ENCODE results near the gene INPP4A. TPM values are rescaled to one million over a fixed set of nuclear protein-coding genes. Genes with fewer than 3 reads are reported as not detected.
A peak's percentile ranks its signal among the peaks of the same experiment; 100 is the strongest.

Gene INPP4A
- total RNA-seq, 1 donor = 26.8 TPM

DNA sequence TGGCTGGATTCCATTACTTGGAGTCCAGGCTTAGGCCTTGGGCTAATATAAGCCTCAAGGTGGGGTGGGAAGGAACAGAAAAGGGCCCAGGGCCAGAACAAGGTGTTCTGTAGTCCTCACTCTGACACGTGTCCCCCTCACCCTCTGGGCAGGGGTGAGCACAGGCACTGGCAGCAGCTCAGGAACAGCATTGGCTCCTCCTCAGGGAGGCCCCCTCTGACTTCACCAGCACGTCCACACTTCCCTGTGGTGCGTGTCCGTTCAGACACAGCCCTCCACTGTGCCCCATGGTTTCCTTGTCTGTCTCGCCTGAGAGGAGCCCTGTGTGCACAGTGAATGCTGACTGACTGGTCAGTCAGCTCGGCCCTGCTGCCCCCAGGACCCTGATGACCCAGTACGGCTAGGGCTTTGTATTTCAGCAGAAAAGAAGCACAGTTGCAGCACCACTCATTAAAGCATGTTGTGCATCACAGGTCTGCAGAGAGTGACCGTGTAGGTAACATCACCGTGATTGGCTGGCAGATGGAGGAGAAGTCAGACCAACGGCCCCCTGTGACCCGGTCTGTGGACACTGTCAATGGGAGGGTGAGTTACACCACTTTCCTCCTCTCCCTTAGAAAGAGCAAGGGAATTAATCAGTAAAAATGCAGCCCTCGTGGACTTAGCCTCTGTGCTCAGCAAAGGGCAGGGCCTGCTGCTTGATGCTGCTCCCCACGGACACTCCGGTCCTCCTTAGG is 92.9 kb downstream of the INPP4A start:
- no peak for DNase-seq (ENCODE audit: low read depth)
- TF ChIP-seq, protein P1, sequence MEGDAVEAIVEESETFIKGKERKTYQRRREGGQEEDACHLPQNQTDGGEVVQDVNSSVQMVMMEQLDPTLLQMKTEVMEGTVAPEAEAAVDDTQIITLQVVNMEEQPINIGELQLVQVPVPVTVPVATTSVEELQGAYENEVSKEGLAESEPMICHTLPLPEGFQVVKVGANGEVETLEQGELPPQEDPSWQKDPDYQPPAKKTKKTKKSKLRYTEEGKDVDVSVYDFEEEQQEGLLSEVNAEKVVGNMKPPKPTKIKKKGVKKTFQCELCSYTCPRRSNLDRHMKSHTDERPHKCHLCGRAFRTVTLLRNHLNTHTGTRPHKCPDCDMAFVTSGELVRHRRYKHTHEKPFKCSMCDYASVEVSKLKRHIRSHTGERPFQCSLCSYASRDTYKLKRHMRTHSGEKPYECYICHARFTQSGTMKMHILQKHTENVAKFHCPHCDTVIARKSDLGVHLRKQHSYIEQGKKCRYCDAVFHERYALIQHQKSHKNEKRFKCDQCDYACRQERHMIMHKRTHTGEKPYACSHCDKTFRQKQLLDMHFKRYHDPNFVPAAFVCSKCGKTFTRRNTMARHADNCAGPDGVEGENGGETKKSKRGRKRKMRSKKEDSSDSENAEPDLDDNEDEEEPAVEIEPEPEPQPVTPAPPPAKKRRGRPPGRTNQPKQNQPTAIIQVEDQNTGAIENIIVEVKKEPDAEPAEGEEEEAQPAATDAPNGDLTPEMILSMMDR (IDR thresholded peaks at IDR 0.05; ENCODE audit: insufficient read depth, low read depth, low read length) = no peak
- H3K4me3 ChIP-seq (ENCODE audit: low read depth, low read length) = no peak overlapping the region

DNA sequence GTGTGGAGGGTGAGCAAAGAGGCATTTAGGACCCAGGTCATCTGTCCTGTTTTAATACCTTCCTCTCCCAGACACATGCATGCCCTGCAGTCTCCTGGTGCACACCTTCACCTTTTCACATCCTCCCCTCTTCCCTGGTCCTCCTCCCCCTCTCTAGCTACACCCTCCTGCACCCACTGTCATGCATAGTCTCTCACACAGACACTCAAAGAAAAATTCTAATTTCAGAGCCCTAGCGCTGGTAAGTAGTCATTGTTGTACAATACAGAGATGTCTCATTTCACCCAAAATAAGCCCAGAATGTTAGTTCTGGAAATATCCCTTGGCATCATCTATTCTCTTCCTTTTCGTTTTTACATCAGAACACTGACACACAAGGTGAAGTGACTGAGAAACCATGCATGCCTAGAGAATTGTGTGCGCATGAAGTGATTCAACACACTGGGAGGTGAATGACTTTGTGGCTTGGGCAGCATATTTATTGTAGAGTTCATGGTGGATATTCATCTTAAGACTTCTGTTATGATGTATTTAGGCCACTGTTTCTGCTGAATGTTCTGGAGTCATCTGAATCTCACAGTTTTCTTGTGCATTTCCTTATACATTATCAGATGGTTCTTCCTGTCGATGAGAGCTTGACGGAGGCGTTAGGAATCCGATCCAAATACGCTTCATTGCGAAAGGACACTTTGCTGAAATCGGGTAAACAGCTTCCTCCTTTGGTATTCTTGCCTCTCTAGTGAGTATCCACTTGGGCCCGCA is 93.8 kb downstream of the INPP4A start:
- no peak overlapping the region for H3K4me3 ChIP-seq (ENCODE audit: low read depth, low read length)
- DNase-seq (ENCODE audit: low read depth) = no peak
- TF ChIP-seq, protein P1 (IDR thresholded peaks at IDR 0.05; ENCODE audit: insufficient read depth, low read depth, low read length) = no peak

DNA sequence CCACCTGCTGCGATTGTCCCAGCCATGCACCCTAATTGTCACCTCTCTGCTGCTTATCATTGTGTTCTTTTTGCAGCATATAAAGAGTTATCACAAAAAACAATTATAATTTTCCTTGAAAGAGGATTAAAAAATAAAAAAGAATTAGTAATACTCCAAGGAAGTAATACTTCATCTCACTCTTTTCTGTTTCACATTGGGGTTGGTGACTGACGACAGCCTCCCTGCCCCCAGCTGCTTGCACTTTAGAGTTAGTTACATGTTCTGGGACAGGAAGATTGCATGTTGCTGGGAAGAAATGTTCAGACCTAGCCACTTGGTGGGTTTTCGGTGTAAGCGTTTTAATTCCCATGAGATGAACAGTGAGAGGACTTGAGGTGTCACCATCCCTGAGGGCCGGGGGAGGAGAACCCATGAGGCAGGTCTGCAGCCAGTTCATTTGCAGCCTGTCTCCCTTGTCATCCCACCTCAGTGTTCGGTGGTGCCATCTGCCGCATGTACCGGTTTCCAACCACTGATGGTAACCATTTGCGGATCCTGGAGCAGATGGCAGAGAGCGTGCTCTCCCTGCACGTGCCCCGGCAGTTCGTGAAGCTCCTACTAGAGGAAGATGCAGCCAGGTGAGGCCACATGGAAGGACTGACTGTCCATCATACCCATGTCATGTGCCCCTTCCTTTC is 94.5 kb downstream of the INPP4A start:
- H3K4me3 ChIP-seq (ENCODE audit: low read depth, low read length) = no peak overlapping the region
- DNase-seq (ENCODE audit: low read depth) = no peak
- TF ChIP-seq, protein P1 (IDR thresholded peaks at IDR 0.05; ENCODE audit: insufficient read depth, low read depth, low read length) = no peak

DNA sequence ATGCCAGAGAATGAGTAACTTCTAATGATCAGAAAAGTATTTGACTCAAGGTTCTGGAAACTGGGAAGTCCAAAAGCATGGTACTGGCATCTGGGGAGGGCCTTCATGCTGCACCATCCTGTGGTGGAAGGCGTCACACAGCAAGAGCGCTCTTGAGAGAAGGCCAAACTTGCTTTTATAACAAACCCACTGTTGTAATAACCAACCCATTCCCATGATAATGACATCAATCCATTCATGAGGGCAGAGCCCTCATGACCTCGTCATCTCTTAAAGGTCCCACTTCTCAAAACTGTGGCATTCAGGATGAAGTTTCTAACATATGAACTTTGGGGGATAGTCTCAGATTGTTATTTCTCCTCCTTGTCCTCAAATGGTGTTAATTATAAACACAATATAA is 95.9 kb downstream of the INPP4A start:
- no peak overlapping the region for H3K4me3 ChIP-seq (ENCODE audit: low read depth, low read length)
- TF ChIP-seq, protein P1 (IDR thresholded peaks at IDR 0.05; ENCODE audit: insufficient read depth, low read depth, low read length) = no peak
- no peak for DNase-seq (ENCODE audit: low read depth)

DNA sequence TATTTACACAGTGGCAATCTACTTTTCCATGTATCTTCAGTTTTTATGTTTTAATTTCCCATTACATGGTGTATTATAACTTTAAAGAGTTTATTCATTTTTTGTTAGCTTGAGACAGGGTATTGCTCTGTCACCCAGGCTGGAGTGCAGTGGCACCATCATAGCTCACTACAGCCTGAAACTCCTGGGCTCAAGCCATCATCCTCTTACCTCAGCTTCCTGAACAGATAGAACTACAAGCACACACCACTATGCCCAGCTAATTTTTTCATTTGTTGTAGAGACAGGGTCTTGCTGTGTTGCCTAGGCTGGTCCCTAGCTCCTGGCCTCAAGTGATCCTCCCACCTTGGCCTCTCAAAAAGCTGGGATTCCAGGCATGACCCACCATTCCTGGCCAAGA is 96.8 kb downstream of the INPP4A start:
- no peak for DNase-seq (ENCODE audit: low read depth)
- TF ChIP-seq, protein P1 (IDR thresholded peaks at IDR 0.05; ENCODE audit: insufficient read depth, low read depth, low read length) = no peak
- no peak overlapping the region for H3K4me3 ChIP-seq (ENCODE audit: low read depth, low read length)

DNA sequence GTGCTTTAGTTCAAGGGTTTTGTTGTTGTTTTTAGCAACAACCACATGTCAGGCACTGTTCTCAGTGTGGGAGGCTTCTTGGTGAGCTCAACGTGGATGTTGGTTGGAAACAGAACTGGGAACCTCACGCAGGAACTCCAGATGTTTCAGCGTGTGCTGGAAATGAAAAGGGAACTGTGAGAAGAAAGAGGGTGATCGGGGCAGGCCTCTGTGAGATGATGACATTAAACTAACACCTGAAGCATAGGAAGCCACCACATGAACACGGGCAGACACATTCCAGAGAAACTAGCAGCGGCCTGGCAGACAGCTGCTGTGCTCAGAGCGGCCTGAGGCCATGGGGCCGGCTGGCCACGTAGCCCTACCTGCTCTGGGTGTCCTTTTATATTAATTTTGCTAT is 97.2 kb downstream of the INPP4A start:
- DNase-seq (ENCODE audit: low read depth) = peak; percentile 75
- TF ChIP-seq, protein P1 (IDR thresholded peaks at IDR 0.05; ENCODE audit: insufficient read depth, low read depth, low read length) = no peak
- no peak overlapping the region for H3K4me3 ChIP-seq (ENCODE audit: low read depth, low read length)

Measured in fibroblast of villous mesenchyme (primary cell).